Upper lobe of left lung (tissue), 4 donors: ENCODE results near the gene KLF16.

ENCODE experiments used
- CTCF ChIP-seq, 6 experiments: fragments of 450-650 bp in 4 of 6; fragments of 200-600 bp in 2 of 6; sonication (generic) in 2 of 6; IDR thresholded peaks; one replicate each; pipeline ENCODE4 v1.5.1; 2016 to 2019; ENCODE audit warnings: antibody characterized with exemption in 6 of 6
- EP300 ChIP-seq, 4 donors: sonication (generic); formaldehyde crosslinking; IDR thresholded peaks; one replicate each; pipeline ENCODE4 v1.5.1; 2017; ENCODE audit warnings: antibody characterized with exemption in 4 of 4, control low read depth in 2 of 4
- POLR2A ChIP-seq, 4 donors: fragments of 450-650 bp; IDR thresholded peaks; one replicate each; pipeline ENCODE4 v1.5.1; 2016 to 2017; ENCODE audit warnings: antibody characterized with exemption in 4 of 4, mild to moderate bottlenecking in 2 of 4
- POLR2AphosphoS5 ChIP-seq, 2 donors: sonication (generic); formaldehyde crosslinking; IDR thresholded peaks; one replicate each; pipeline ENCODE4 v1.5.1; 2017; ENCODE audit warnings: antibody characterized with exemption in 2 of 2

GRCh38 chr19:1822210-1822609 lies 41.2 kb downstream of the KLF16 start:
- no peak for TF ChIP-seq CTCF (IDR thresholded peaks at IDR 0.05)
- TF ChIP-seq POLR2AphosphoS5 (IDR thresholded peaks at IDR 0.05), result no peak
- TF ChIP-seq POLR2A (IDR thresholded peaks at IDR 0.05), result no peak
- no peak for TF ChIP-seq EP300 (IDR thresholded peaks at IDR 0.05)
